ENCODE measurements around the gene ARHGAP8.
A peak's percentile ranks its signal among the peaks of the same experiment; 100 is the strongest.
"Not testable (repeated sequence)": the region's sequence is repeated elsewhere in the genome, so short reads cannot be mapped to it uniquely, and the experiment has no call there.

ARHGAP8 gene

GRCh38 chr22:44838316-44839016, 86.1 kb downstream of the ARHGAP8 start:
- DNase-seq = no peak

- no peak for DNase-seq
Observed at GRCh38 chr22:44839061-44839460, 86.7 kb downstream of the ARHGAP8 start.

- no peak for DNase-seq
Observed at GRCh38 chr22:44839721-44840120, 87.3 kb downstream of the ARHGAP8 start.

- no peak for DNase-seq
Observed at GRCh38 chr22:44840611-44841322, 88.4 kb downstream of the ARHGAP8 start.

- DNase-seq = no peak
Observed at GRCh38 chr22:44842417-44842816, 90.0 kb downstream of the ARHGAP8 start.

GRCh38 chr22:44845191-44845590, 92.8 kb downstream of the ARHGAP8 start:
- DNase-seq = no peak

GRCh38 chr22:44845796-44846720, 93.7 kb downstream of the ARHGAP8 start:
- DNase-seq = no peak

GRCh38 chr22:44846726-44847275, 94.4 kb downstream of the ARHGAP8 start:
- no peak for DNase-seq

- DNase-seq = no peak
Observed at GRCh38 chr22:44847380-44847779, 95.0 kb downstream of the ARHGAP8 start.

GRCh38 chr22:44847892-44848291, 95.5 kb downstream of the ARHGAP8 start:
- no peak for DNase-seq

- DNase-seq = no peak
Observed at GRCh38 chr22:44848296-44848741, 95.9 kb downstream of the ARHGAP8 start.

GRCh38 chr22:44848791-44849420, 96.5 kb downstream of the ARHGAP8 start:
- no peak for DNase-seq

GRCh38 chr22:44850946-44851345, 98.6 kb downstream of the ARHGAP8 start:
- DNase-seq = no peak

- not testable (repeated sequence) for DNase-seq
Observed at GRCh38 chr22:44854641-44855040, 102.3 kb downstream of the ARHGAP8 start.

- no peak for DNase-seq
Observed at GRCh38 chr22:44855855-44856254, 103.5 kb downstream of the ARHGAP8 start.

GRCh38 chr22:44858819-44859218, 106.4 kb downstream of the ARHGAP8 start:
- not testable (repeated sequence) for DNase-seq

GRCh38 chr22:44859641-44860040, 107.3 kb downstream of the ARHGAP8 start:
- no peak for DNase-seq

- peak; percentile 29 for DNase-seq
Observed at GRCh38 chr22:44860311-44860710, 107.9 kb downstream of the ARHGAP8 start.

- no peak for DNase-seq
Observed at GRCh38 chr22:44861245-44861644, 108.9 kb downstream of the ARHGAP8 start.

GRCh38 chr22:44862281-44862680, 109.9 kb downstream of the ARHGAP8 start:
- no peak for DNase-seq

- no peak for DNase-seq
Observed at GRCh38 chr22:44862981-44863860, 110.8 kb downstream of the ARHGAP8 start.
